HG03558 (cell line): ENCODE data around the gene NEGR1.
"Not testable (repeated sequence)": the region's sequence is repeated elsewhere in the genome, so short reads cannot be mapped to it uniquely, and the experiment has no call there.

Source experiments
- ATAC-seq: cut with Tn5 transposase; IDR thresholded peaks from one replicate; pipeline ENCODE4 v1.9.1; 2021; ENCODE audit warnings: moderate number of reproducible peaks; ENCODE audit not compliant: unreplicated experiment; ENCODE audit errors: extremely low read depth

NEGR1 gene

GRCh38 chr1:71967670-71968069 lies 314.7 kb downstream of the NEGR1 start:
- peak; percentile 83 for ATAC-seq

DNA sequence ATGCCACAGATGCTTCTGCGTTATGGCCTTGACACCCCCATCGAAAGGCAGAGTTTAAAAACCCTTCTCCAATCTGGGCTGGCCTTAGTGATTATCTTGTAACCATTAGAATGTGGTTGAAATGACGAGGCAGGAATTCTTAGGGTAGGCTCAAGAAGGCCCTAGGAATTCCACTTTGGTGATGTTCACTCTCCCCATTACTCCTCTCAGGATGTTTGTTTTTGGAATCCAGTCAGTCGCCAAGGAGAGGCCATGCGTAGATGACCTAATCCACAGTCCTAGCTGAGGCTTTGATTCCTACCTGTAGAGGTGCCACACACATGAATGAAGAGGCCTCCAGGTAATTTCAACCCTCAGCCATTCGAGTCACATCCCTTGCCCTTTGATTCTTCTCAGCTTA lies 318.2 kb downstream of the NEGR1 start:
- no peak for ATAC-seq

DNA sequence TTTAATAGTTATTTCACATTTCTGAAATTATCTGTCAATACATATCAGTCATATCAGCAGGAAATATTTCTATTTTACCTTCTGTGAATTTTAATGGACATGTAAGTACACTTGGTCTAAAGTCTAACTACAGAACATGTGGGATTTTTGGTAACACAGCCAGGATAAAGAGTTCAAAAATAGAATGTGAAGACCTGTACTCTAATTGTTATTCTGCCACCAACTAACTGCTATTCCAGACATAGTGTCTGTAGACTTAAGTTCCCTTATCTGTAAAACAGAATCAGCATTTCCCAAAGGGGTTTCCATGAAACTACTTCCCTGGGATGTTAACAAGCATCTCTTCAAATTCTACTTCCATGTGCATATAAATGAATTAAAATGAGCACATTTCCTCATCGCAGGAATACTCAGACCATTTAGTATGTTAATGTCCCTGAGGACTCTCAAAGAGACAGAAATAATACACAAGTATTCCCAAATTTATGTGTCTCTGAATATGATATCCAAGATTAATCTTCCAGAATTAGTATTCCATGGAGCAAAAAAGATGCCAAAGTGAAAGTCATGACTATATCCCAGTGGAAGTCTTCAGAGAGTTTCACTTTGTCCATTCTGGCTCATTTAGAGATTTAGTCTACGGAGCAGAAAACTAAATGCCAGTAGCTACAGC lies 325.6 kb downstream of the NEGR1 start:
- ATAC-seq: no peak

DNA sequence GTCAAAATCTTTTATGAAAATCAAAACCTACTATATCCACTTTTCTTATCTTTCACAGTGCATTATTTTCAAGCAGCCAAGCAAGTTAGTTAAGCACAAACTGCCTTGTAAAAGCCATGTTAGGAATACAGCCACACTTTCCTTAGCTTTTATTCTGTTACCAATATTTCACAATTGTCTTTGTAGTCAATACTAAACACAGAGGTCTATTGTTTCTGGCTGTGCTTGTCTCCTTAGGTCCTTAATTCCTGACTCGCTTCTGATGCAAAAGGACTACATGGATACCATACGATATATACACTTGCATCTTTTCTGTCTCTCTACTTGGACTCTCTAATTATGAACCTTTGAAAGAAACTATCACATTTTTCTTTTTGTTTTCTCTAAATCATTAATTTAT lies 331.8 kb downstream of the NEGR1 start:
- ATAC-seq: no peak

DNA sequence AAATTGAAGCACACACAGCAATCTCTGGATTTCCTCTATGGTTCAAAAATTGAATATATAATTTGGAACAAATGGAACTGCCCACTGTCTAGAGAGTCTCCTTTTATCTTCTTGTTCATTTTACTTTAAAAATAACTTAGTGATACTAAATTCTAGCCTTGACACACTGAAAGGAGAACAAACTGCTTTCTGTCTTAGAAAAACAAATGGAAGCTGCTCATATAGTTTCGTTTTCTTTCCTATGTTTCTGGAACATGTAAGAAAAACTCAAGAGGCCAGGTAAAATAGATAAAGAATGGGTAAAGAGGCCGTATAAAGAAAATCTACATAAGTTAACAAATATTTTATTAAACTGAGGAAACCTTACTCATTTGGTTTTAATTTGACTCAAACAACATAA lies 332.7 kb downstream of the NEGR1 start:
- no peak for ATAC-seq

- ATAC-seq: no peak
These were observed 333.8 kb downstream of the NEGR1 start for GRCh38 chr1:71948561-71948960.

DNA sequence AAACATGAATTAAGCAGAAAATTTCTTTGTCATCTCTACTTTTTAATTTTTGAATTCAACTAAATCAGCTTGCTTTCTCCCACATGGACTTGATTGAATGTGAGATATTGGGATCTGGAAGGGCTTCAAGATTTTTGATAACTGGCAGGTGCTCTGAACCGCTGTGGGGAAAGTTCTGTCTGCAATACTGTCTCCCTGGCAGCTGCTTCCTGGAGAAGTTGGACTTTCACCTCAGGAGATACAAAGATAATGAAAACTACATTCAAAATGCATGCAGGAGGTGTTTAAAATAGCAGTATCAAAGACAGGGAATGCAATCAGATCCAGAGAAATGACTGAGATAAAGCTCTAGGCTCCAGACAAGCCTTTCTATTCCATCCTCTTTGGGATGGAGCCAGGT lies 338.3 kb downstream of the NEGR1 start:
- no peak for ATAC-seq

DNA sequence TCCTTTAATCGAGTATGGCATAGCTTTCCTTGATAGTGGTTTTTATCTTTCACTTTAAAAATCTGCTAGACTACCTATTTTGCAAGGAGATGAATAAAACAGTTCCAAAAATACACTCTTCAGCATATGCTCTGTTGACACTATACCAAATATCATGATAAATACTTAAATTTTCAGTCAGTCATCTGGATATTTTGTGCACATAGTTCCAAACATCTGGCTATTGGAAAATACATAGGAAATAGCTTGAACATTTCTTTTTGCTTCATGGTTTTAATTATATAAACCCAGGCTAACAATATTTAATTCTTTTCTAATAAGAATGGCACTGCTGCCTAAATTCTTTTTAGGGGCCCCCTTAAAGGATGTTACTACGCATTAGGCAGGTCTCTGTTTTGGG lies 342.1 kb downstream of the NEGR1 start:
- ATAC-seq: no peak

- no peak for ATAC-seq
These were observed 351.8 kb downstream of the NEGR1 start for GRCh38 chr1:71930511-71930910.

DNA sequence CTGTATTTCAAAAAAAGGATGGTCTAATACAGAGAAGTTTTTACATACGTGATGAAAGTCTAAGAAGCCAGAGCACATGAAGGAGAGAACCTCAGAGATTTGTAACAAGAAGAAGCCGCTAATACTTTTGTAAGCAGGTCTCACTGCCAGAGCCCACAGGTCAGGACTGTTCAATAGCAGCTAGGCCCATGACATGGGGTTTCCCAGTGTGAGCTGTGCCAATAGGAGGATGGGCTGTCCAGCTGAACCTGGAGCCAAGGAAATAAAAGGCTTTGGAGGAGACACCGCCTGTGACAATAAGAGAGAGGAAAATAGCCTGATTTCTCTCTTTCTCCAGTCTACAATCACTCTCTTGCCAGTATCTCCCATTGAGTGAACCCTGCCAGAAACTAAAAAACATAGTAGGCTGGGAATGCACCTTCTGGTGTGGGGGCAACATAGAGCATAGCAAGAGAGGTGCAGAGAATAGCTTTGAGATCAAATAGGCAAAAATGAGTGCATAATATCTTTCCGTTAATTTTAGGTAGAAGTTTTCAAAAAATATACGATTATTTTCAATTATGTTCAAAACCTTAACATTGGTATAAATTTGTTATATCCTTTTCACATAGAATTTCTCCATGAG lies 360.3 kb downstream of the NEGR1 start:
- no peak for ATAC-seq

DNA sequence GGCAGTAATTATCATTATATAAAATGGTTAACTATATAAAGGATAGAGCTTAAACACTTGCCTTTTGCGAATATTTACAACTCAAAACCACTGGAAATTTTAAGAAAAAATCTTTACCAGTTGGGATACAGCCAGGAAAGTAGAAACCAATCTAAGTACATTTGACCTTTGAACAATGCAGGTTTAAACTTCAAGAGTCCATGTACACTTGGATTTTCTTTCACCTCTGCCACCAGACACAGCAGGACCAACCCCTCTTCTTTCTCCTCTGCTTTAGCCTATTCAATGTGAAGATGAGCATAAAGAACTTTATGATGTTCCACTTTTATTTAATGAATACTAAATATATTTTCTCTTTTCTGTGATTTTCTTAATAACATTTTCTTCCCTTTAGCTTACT lies 361.1 kb downstream of the NEGR1 start:
- ATAC-seq: no peak

DNA sequence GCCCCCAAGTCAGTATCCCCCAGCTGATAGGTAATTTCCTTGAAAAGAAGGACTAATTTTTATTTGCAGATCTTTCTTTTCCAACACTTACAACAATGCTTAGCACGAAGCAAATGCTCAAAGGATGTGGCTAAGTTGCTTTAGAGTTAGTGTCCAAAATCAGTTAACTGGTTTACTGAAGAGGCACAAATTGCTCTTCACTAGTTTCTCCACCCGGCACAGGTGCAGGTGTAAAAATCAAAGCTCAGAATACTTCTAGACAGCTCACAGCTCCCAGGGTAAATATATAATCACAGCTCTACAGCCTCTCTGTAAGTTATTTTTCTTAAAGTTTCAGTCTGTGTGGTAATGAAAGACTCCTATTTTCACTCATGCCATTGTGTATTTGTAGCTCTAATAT lies 361.8 kb downstream of the NEGR1 start:
- ATAC-seq: no peak

GRCh38 chr1:71919811-71920509 lies 362.4 kb downstream of the NEGR1 start:
- ATAC-seq: no peak

- no peak for ATAC-seq
These were observed 363.7 kb downstream of the NEGR1 start for GRCh38 chr1:71918630-71919029.

DNA sequence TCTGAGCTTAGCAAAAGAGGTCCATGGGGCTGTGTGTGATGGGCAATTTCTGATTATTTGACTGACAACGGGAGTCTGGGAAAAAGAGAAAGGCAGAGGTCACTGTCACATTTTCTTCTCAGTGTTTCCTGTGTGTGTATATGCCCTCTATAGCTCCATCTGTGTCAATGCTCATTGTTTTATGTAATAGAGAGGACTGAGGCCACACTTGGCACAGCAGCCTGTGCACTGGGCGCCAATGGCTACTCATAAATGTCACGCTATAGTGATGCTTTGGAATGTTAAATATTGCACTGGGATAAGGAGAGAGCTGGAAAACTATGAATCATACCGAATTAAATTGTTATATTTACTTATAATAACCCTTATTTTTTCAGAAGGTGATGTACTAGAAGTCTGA lies 365.4 kb downstream of the NEGR1 start:
- ATAC-seq: no peak

- ATAC-seq: no peak
These were observed 367.7 kb downstream of the NEGR1 start for GRCh38 chr1:71914626-71915025.

- ATAC-seq: no peak
These were observed 373.4 kb downstream of the NEGR1 start for GRCh38 chr1:71908871-71909390.

- no peak for ATAC-seq
These were observed 374.0 kb downstream of the NEGR1 start for GRCh38 chr1:71908303-71908702.

GRCh38 chr1:71899881-71900280 lies 382.5 kb downstream of the NEGR1 start:
- ATAC-seq: no peak

GRCh38 chr1:71888166-71888565 lies 394.2 kb downstream of the NEGR1 start:
- ATAC-seq: not testable (repeated sequence)

- ATAC-seq: no peak
These were observed 397.2 kb downstream of the NEGR1 start for GRCh38 chr1:71885171-71885570.
